ENCODE data around the gene ZNF730. TPM values are rescaled to one million over a fixed set of nuclear protein-coding genes. Genes with fewer than 3 reads are reported as not detected.
"Not testable (repeated sequence)": the region's sequence is repeated elsewhere in the genome, so short reads cannot be mapped to it uniquely, and the experiment has no call there.

ZNF730 gene
- polyA plus RNA-seq, 1 donor from 2014 or later: 21.3 TPM

- no peaks in the 10 kb centered on the region for H3F3A ChIP-seq (ENCODE audit: insufficient read depth, low read length, poor library complexity, severe bottlenecking)
- no peak overlapping the region for H3K4me2 ChIP-seq (ENCODE audit: low read length)
- no peak overlapping the region for H3K9ac ChIP-seq (ENCODE audit: low read length)
- peaks cover 8% of the 10 kb centered on the region for H3K9me3 ChIP-seq (ENCODE audit: low read length)
- no peak overlapping the region for H3K4me3 ChIP-seq (ENCODE audit: low read length)
- no peaks in the 10 kb centered on the region for H3K79me2 ChIP-seq (replicated peaks; ENCODE audit: insufficient read depth, low read length)
- H3K27me3 ChIP-seq (ENCODE audit: insufficient read depth, low read depth, low read length): no peaks in the 10 kb centered on the region
- no peak overlapping the region for H3K27ac ChIP-seq (ENCODE audit: low read length)
- H2AFZ ChIP-seq (ENCODE audit: low read depth, low read length): no peak overlapping the region
- peaks cover 25% of the 10 kb centered on the region for H3K36me3 ChIP-seq (ENCODE audit: insufficient read depth, low read length)
- no peaks in the 10 kb centered on the region for H3K9me2 ChIP-seq (ENCODE audit: insufficient read depth, low read length)
- no peak for TF ChIP-seq REST (IDR thresholded peaks at IDR 0.05; ENCODE audit: borderline replicate concordance)
- TF ChIP-seq MXI1 (conservative IDR thresholded peaks at IDR 0.05; ENCODE audit: poor library complexity, severe bottlenecking): no peak
- TF ChIP-seq TAF1 (IDR thresholded peaks at IDR 0.05; ENCODE audit: low read depth): no peak
- no peak for TF ChIP-seq EZH2 (IDR thresholded peaks at IDR 0.05; ENCODE audit: borderline replicate concordance, insufficient read depth, low read length, poor library complexity, severe bottlenecking)
- TF ChIP-seq SMC3 (conservative IDR thresholded peaks at IDR 0.05; ENCODE audit: poor library complexity): no peak
- TF ChIP-seq RAD21 (conservative IDR thresholded peaks at IDR 0.05): no peak
- TF ChIP-seq POLR2AphosphoS5 (IDR thresholded peaks at IDR 0.05): no peak
- no peaks in the 10 kb centered on the region for H4K20me1 ChIP-seq (ENCODE audit: insufficient read depth)
Measured at GRCh38 chr19:23099966-23100365, 16.9 kb upstream of the ZNF730 start.

- Histone ChIP-seq H3K36me3 (ENCODE audit: insufficient read depth, low read length) (peaks cover 25% of the 10 kb centered on the region), H3K9ac (ENCODE audit: low read length) (no peak overlapping the region), H4K20me1 (ENCODE audit: insufficient read depth) (no peaks in the 10 kb centered on the region)
Measured at GRCh38 chr19:23101241-23101640, 15.6 kb upstream of the ZNF730 start.

GRCh38 chr19:23118400-23118799 lies 1.6 kb downstream of the ZNF730 start:
- Histone ChIP-seq H3K9me3 (ENCODE audit: low read length) (peaks cover 3% of the 10 kb centered on the region), H3K4me2 (ENCODE audit: low read length) (peak overlapping the region; percentile 81), H3K36me3 (ENCODE audit: insufficient read depth, low read length) (no peaks in the 10 kb centered on the region), H3K79me2 (replicated peaks; ENCODE audit: insufficient read depth, low read length) (peaks cover 24% of the 10 kb centered on the region), H3K27me3 (ENCODE audit: insufficient read depth, low read depth, low read length) (no peaks in the 10 kb centered on the region), H3F3A (ENCODE audit: insufficient read depth, low read length, poor library complexity, severe bottlenecking) (no peaks in the 10 kb centered on the region), H3K4me3 (ENCODE audit: low read length) (peak overlapping the region; percentile 74), H3K9me2 (ENCODE audit: insufficient read depth, low read length) (no peaks in the 10 kb centered on the region), H2AFZ (ENCODE audit: low read depth, low read length) (no peak overlapping the region), H3K9ac (ENCODE audit: low read length) (no peak overlapping the region), H4K20me1 (ENCODE audit: insufficient read depth) (no peaks in the 10 kb centered on the region), H3K27ac (ENCODE audit: low read length) (no peak overlapping the region)
- no peak for TF ChIP-seq TAF1 (IDR thresholded peaks at IDR 0.05; ENCODE audit: low read depth)
- TF ChIP-seq POLR2AphosphoS5 (IDR thresholded peaks at IDR 0.05): no peak
- no peak for TF ChIP-seq RAD21 (conservative IDR thresholded peaks at IDR 0.05)
- no peak for TF ChIP-seq SMC3 (conservative IDR thresholded peaks at IDR 0.05; ENCODE audit: poor library complexity)
- TF ChIP-seq REST (IDR thresholded peaks at IDR 0.05; ENCODE audit: borderline replicate concordance): no peak
- no peak for TF ChIP-seq CTCF (IDR thresholded peaks at IDR 0.05; ENCODE audit: poor library complexity, severe bottlenecking)
- no peak for TF ChIP-seq EZH2 (IDR thresholded peaks at IDR 0.05; ENCODE audit: borderline replicate concordance, insufficient read depth, low read length, poor library complexity, severe bottlenecking)
- TF ChIP-seq MXI1 (conservative IDR thresholded peaks at IDR 0.05; ENCODE audit: poor library complexity, severe bottlenecking): no peak
- TF ChIP-seq EP300 (conservative IDR thresholded peaks at IDR 0.05; ENCODE audit: poor library complexity, severe bottlenecking): no peak

More at GRCh38 chr19:23101241-23101640, 15.6 kb upstream of the ZNF730 start:
- Histone ChIP-seq H3K27me3 (ENCODE audit: insufficient read depth, low read depth, low read length) (no peaks in the 10 kb centered on the region), H3K9me3 (ENCODE audit: low read length) (no peaks in the 10 kb centered on the region), H3K4me2 (ENCODE audit: low read length) (no peak overlapping the region), H3K4me3 (ENCODE audit: low read length) (no peak overlapping the region), H3K79me2 (replicated peaks; ENCODE audit: insufficient read depth, low read length) (no peaks in the 10 kb centered on the region), H3K9me2 (ENCODE audit: insufficient read depth, low read length) (no peaks in the 10 kb centered on the region), H2AFZ (ENCODE audit: low read depth, low read length) (no peak overlapping the region), H3F3A (ENCODE audit: insufficient read depth, low read length, poor library complexity, severe bottlenecking) (no peaks in the 10 kb centered on the region), H3K27ac (ENCODE audit: low read length) (no peak overlapping the region)
- TF ChIP-seq EZH2 (IDR thresholded peaks at IDR 0.05; ENCODE audit: borderline replicate concordance, insufficient read depth, low read length, poor library complexity, severe bottlenecking) (no peak), EP300 (conservative IDR thresholded peaks at IDR 0.05; ENCODE audit: poor library complexity, severe bottlenecking) (no peak)

- H4K20me1 ChIP-seq (ENCODE audit: insufficient read depth); H3K4me2 ChIP-seq (ENCODE audit: low read length); H3K9me3 ChIP-seq (ENCODE audit: low read length); H3K9me2 ChIP-seq (ENCODE audit: insufficient read depth, low read length); H3K27ac ChIP-seq (ENCODE audit: low read length); H2AFZ ChIP-seq (ENCODE audit: low read depth, low read length); H3K36me3 ChIP-seq (ENCODE audit: insufficient read depth, low read length); H3K4me3 ChIP-seq (ENCODE audit: low read length); H3K79me2 ChIP-seq (replicated peaks; ENCODE audit: insufficient read depth, low read length); H3F3A ChIP-seq (ENCODE audit: insufficient read depth, low read length, poor library complexity, severe bottlenecking); H3K9ac ChIP-seq (ENCODE audit: low read length); H3K27me3 ChIP-seq (ENCODE audit: insufficient read depth, low read depth, low read length): not testable (repeated sequence)
Measured at GRCh38 chr19:23134211-23134610, 17.4 kb downstream of the ZNF730 start.

All from neural cell (in vitro differentiated cells).